ENCODE results near the gene URI1.

The URI1 gene

GRCh38 chr19:30023330-30023729, 81.3 kb downstream of the URI1 start:
- CTCF ChIA-PET: no interaction called here

More at GRCh38 chr19:30023330-30023729, 81.3 kb downstream of the URI1 start:
- H3K4me3 ChIP-seq (ENCODE audit: low read depth, low read length): no peak overlapping the region
- POLR2A ChIA-PET: no interaction called here
- H3K36me3 ChIP-seq (ENCODE audit: control insufficient read depth in 2 of 2, insufficient read depth in 1 of 2, low read length in 2 of 2): peaks cover 0 to 74% of the 10 kb centered on the region in 2 experiments; a peak in 2 of 3 replicates
- H3K4me1 ChIP-seq (ENCODE audit: control insufficient read depth, insufficient read depth, low read length): peaks cover 9% of the 10 kb centered on the region; the same call in 1 of the 2 replicates
- no peak overlapping the region for H3K27ac ChIP-seq (ENCODE audit: extremely low read depth, low read depth, low read length)
- TF ChIP-seq, protein P1, sequence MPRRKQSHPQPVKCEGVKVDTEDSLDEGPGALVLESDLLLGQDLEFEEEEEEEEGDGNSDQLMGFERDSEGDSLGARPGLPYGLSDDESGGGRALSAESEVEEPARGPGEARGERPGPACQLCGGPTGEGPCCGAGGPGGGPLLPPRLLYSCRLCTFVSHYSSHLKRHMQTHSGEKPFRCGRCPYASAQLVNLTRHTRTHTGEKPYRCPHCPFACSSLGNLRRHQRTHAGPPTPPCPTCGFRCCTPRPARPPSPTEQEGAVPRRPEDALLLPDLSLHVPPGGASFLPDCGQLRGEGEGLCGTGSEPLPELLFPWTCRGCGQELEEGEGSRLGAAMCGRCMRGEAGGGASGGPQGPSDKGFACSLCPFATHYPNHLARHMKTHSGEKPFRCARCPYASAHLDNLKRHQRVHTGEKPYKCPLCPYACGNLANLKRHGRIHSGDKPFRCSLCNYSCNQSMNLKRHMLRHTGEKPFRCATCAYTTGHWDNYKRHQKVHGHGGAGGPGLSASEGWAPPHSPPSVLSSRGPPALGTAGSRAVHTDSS (tag by site-specific recombination; IDR thresholded peaks at IDR 0.05): no peak
- no peak for TF ChIP-seq ZNF664 (tag by site-specific recombination; IDR thresholded peaks at IDR 0.05)
- TF ChIP-seq ZNF600 (tag by site-specific recombination; IDR thresholded peaks at IDR 0.05): no peak
- TF ChIP-seq HOXD13 (CRISPR knock-in tag; IDR thresholded peaks at IDR 0.05; ENCODE audit: borderline replicate concordance): no peak
- TF ChIP-seq ZNF544 (tag by site-specific recombination; IDR thresholded peaks at IDR 0.05): no peak
- TF ChIP-seq, protein P2, sequence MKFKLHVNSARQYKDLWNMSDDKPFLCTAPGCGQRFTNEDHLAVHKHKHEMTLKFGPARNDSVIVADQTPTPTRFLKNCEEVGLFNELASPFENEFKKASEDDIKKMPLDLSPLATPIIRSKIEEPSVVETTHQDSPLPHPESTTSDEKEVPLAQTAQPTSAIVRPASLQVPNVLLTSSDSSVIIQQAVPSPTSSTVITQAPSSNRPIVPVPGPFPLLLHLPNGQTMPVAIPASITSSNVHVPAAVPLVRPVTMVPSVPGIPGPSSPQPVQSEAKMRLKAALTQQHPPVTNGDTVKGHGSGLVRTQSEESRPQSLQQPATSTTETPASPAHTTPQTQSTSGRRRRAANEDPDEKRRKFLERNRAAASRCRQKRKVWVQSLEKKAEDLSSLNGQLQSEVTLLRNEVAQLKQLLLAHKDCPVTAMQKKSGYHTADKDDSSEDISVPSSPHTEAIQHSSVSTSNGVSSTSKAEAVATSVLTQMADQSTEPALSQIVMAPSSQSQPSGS (tag by site-specific recombination; IDR thresholded peaks at IDR 0.05; ENCODE audit: low read depth): no peak
- no peak for TF ChIP-seq GLI2 (tag by site-specific recombination; IDR thresholded peaks at IDR 0.05; ENCODE audit: borderline replicate concordance, low read depth)
- TF ChIP-seq ZNF341 (tag by site-specific recombination; IDR thresholded peaks at IDR 0.05; ENCODE audit: low read depth): no peak
- peak; percentile 88 for TF ChIP-seq PRDM4 (tag by site-specific recombination; IDR thresholded peaks at IDR 0.05)
- TF ChIP-seq ZNF624 (tag by site-specific recombination; IDR thresholded peaks at IDR 0.05): no peak
- no peak for TF ChIP-seq GLIS2 (tag by site-specific recombination; IDR thresholded peaks at IDR 0.05)
- no peak for TF ChIP-seq ZNF707 (tag by site-specific recombination; IDR thresholded peaks at IDR 0.05)
- TF ChIP-seq ZNF530 (tag by site-specific recombination; IDR thresholded peaks at IDR 0.05; ENCODE audit: low read depth): no peak
- no peak for TF ChIP-seq MYNN (tag by site-specific recombination; IDR thresholded peaks at IDR 0.05; ENCODE audit: borderline replicate concordance)
- no peak for TF ChIP-seq KLF17 (tag by site-specific recombination; IDR thresholded peaks at IDR 0.05)
- no peak for TF ChIP-seq ZBTB6 (tag by site-specific recombination; IDR thresholded peaks at IDR 0.05)
- TF ChIP-seq WT1 (tag by site-specific recombination; IDR thresholded peaks at IDR 0.05): 0 out of 2 replicates have a peak, but pooled peaks have one; percentile 17
- TF ChIP-seq ZNF10 (tag by site-specific recombination; IDR thresholded peaks at IDR 0.05): no peak
- TF ChIP-seq SCRT1 (tag by site-specific recombination; IDR thresholded peaks at IDR 0.05; ENCODE audit: borderline replicate concordance): peak; percentile 69; the same call in 1 of the 2 replicates
- TF ChIP-seq ZBTB20 (tag by site-specific recombination; IDR thresholded peaks at IDR 0.05): no peak
- TF ChIP-seq OSR2 (tag by site-specific recombination; IDR thresholded peaks at IDR 0.05): no peak
- TF ChIP-seq, protein P3, sequence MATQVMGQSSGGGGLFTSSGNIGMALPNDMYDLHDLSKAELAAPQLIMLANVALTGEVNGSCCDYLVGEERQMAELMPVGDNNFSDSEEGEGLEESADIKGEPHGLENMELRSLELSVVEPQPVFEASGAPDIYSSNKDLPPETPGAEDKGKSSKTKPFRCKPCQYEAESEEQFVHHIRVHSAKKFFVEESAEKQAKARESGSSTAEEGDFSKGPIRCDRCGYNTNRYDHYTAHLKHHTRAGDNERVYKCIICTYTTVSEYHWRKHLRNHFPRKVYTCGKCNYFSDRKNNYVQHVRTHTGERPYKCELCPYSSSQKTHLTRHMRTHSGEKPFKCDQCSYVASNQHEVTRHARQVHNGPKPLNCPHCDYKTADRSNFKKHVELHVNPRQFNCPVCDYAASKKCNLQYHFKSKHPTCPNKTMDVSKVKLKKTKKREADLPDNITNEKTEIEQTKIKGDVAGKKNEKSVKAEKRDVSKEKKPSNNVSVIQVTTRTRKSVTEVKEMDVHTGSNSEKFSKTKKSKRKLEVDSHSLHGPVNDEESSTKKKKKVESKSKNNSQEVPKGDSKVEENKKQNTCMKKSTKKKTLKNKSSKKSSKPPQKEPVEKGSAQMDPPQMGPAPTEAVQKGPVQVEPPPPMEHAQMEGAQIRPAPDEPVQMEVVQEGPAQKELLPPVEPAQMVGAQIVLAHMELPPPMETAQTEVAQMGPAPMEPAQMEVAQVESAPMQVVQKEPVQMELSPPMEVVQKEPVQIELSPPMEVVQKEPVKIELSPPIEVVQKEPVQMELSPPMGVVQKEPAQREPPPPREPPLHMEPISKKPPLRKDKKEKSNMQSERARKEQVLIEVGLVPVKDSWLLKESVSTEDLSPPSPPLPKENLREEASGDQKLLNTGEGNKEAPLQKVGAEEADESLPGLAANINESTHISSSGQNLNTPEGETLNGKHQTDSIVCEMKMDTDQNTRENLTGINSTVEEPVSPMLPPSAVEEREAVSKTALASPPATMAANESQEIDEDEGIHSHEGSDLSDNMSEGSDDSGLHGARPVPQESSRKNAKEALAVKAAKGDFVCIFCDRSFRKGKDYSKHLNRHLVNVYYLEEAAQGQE (tag by site-specific recombination; IDR thresholded peaks at IDR 0.05): no peak
- peaks cover 7% of the 10 kb centered on the region; the same call in 1 of the 2 replicates for H3K9me3 ChIP-seq (ENCODE audit: control insufficient read depth, insufficient read depth, low read depth, low read length)

All from HEK293 (cell line).